ENCODE data around the gene VSTM4.

DNA sequence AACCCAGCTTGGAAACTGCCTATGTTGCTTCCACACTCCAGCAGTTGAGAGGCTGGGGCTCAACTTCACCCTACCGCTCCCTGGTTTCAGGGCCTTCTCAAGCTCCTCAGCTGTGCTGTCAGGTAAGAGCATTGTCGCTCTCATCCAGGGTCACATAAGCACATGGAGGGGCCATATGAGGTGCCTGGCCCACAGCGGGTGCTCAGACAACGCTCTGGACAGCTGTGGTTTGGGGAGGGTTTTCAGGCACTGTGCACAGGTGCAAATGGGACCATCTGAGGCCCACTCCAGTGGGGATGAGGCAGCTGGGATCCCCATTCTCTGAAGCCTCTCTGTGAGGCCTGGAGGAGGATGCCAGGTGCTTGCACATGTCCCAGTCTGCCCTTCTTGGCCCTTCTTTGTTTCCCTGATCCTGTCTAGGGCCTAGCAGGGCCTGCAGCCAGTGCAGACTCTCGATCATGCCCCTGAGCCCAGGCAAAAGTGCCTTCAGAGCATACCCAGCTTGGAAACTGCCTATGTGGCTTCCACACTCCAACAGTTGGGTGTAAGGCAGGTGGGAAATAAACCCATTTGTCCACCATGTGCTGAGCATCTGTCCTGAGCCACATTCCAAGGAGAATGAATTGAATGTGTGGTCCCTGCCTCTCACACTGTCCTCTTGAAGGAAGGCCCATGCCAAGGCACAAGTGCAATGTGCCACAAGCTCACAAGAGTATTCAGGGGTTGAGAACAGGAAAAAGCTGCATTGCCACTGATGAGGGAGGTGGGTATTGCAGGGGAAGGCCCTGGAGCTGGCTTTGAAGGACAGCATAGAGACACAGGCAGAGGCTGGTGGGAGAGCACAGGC lies 40.3 kb downstream of the VSTM4 start:
- TF ChIP-seq RAD21 (IDR thresholded peaks at IDR 0.05; ENCODE audit: low read depth) (no peak), EZH2phosphoT487 (IDR thresholded peaks at IDR 0.05; ENCODE audit: borderline replicate concordance) (no peak), CTCF (IDR thresholded peaks at IDR 0.05 in 2 of 3, conservative IDR thresholded peaks at IDR 0.05 in 1 of 3; ENCODE audit: borderline replicate concordance in 1 of 3, insufficient read depth in 1 of 3, low read depth in 2 of 3, low read length in 2 of 3) (no peak), JUND (IDR thresholded peaks at IDR 0.05) (no peak), ATF3 (IDR thresholded peaks at IDR 0.05) (no peak), EZH2 (IDR thresholded peaks at IDR 0.05) (no peak)
